HG03354 (cell line): ENCODE data around the gene SMS.
"Not testable (repeated sequence)": the region's sequence is repeated elsewhere in the genome, so short reads cannot be mapped to it uniquely, and the experiment has no call there.

ENCODE experiments used
- ATAC-seq: cut with Tn5 transposase; IDR thresholded peaks from one replicate; pipeline ENCODE4 v1.9.1; 2021; ENCODE audit warnings: mild to moderate bottlenecking; ENCODE audit not compliant: unreplicated experiment, poor library complexity, severe bottlenecking

SMS gene

GRCh38 chrX:21948897-21949578 lies 8.5 kb downstream of the SMS start:
- ATAC-seq: no peak

GRCh38 chrX:21949689-21950088 lies 9.2 kb downstream of the SMS start:
- no peak for ATAC-seq

- not testable (repeated sequence) for ATAC-seq
Measured at GRCh38 chrX:21950557-21950956, 10.0 kb downstream of the SMS start.

- no peak for ATAC-seq
Measured at GRCh38 chrX:21952624-21953023, 12.1 kb downstream of the SMS start.

- not testable (repeated sequence) for ATAC-seq
Measured at GRCh38 chrX:21953195-21953830, 12.8 kb downstream of the SMS start.

- no peak for ATAC-seq
Measured at GRCh38 chrX:21955403-21956189, 15.1 kb downstream of the SMS start.

- no peak for ATAC-seq
Measured at GRCh38 chrX:21956783-21957182, 16.3 kb downstream of the SMS start.

- no peak for ATAC-seq
Measured at GRCh38 chrX:21958187-21958586, 17.7 kb downstream of the SMS start.

GRCh38 chrX:21958916-21959315 lies 18.4 kb downstream of the SMS start:
- no peak for ATAC-seq

- ATAC-seq: no peak
Measured at GRCh38 chrX:21959362-21960051, 19.0 kb downstream of the SMS start.

GRCh38 chrX:21960569-21961541 lies 20.3 kb downstream of the SMS start:
- no peak for ATAC-seq

GRCh38 chrX:21962361-21962760 lies 21.9 kb downstream of the SMS start:
- no peak for ATAC-seq

- no peak for ATAC-seq
Measured at GRCh38 chrX:21963269-21963668, 22.8 kb downstream of the SMS start.

- ATAC-seq: no peak
Measured at GRCh38 chrX:21963731-21964405, 23.4 kb downstream of the SMS start.

- ATAC-seq: no peak
Measured at GRCh38 chrX:21966866-21967265, 26.4 kb downstream of the SMS start.

GRCh38 chrX:21968333-21968732 lies 27.8 kb downstream of the SMS start:
- ATAC-seq: no peak

GRCh38 chrX:21970326-21970725 lies 29.8 kb downstream of the SMS start:
- no peak for ATAC-seq

GRCh38 chrX:21972046-21972445 lies 31.5 kb downstream of the SMS start:
- ATAC-seq: no peak

GRCh38 chrX:21972721-21973120 lies 32.2 kb downstream of the SMS start:
- no peak for ATAC-seq
